GM12873 (cell line): ENCODE measurements around the gene HOXD11.

ENCODE experiments used
- TF ChIP-seq, protein P1 (sequence below): IDR thresholded peaks from 2 replicates; pipeline ENCODE4 v1.5.1; 2012; ENCODE audit warnings: low read depth, mild to moderate bottlenecking, moderate library complexity, low read length, control low read depth; ENCODE audit not compliant: insufficient read depth; ENCODE audit errors: missing control alignments

The HOXD11 gene

DNA sequence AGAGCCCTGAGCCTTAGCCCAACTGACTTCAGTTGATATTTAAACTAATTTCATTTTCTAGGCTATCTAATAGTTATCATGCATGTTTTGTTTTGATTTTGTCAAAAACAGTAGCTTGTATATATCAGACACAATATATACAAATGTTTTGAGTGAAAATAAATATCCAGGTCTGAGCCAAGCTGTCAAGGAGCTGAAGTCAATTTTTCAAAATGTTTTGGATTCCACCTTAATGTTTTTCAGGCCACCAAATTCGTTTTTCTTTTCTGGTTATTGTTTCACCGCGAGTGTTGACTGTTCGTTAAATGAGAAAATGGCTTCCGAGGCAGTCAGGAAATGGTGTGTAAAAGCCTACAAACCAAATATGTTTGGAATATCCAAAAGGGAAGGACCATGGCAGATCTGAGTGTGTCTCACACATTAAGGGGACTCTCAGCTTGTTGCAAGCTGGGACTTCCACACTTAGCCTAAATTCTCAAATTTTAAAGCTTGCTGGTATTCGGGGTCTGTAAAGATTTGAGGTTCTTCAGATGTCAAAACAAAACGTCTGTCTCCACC is 4.7 kb upstream of the HOXD11 start:
- TF ChIP-seq, protein P1, sequence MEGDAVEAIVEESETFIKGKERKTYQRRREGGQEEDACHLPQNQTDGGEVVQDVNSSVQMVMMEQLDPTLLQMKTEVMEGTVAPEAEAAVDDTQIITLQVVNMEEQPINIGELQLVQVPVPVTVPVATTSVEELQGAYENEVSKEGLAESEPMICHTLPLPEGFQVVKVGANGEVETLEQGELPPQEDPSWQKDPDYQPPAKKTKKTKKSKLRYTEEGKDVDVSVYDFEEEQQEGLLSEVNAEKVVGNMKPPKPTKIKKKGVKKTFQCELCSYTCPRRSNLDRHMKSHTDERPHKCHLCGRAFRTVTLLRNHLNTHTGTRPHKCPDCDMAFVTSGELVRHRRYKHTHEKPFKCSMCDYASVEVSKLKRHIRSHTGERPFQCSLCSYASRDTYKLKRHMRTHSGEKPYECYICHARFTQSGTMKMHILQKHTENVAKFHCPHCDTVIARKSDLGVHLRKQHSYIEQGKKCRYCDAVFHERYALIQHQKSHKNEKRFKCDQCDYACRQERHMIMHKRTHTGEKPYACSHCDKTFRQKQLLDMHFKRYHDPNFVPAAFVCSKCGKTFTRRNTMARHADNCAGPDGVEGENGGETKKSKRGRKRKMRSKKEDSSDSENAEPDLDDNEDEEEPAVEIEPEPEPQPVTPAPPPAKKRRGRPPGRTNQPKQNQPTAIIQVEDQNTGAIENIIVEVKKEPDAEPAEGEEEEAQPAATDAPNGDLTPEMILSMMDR, result no peak

DNA sequence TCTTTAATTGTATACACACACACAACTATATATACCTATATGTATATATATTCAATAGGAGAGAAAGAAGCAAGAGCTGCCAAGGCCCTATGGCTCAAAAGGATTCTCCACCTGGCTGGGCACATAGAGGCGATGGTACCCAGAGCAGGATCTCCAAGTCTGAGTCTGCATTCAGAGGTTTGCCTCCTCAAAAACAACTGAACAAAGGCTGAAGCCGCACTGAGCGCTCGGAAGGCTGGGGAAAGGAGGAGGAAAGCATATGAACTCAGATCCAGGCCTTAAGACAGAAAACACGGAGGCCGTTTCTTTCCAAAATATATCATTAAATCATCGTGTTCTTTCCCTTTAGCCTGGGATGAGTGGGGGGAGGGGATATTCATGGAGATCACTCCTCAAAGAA is 3.9 kb upstream of the HOXD11 start:
- TF ChIP-seq, protein P1, result no peak

DNA sequence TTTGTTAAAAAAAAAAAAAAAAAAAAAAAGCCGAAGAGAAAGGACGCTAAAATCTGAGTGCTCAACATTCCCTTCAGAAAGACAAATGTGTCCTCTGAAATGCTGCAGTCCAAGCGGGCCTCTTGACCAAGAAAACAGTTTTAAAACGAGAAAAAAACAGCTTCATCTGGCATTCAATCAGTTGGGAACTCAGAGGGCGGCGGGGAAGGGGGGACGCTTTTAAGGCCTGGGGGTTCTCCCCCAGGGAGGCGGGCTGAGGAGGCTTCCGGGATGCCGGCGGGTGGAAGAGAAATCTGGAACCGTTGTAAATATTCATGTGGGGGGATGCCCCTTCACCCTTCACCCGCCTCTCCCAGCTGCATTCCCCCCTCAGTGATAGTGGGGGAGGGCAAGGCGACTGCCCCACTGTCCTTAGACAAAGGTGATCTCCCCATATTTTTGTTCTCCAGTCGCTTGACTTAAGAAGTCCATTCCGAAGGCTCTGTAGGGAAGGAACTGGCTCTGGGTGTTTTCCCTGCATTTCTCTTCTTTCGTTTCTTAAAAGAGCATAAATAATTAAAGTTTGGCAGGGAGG is 3.3 kb upstream of the HOXD11 start:
- TF ChIP-seq, protein P1, result no peak

DNA sequence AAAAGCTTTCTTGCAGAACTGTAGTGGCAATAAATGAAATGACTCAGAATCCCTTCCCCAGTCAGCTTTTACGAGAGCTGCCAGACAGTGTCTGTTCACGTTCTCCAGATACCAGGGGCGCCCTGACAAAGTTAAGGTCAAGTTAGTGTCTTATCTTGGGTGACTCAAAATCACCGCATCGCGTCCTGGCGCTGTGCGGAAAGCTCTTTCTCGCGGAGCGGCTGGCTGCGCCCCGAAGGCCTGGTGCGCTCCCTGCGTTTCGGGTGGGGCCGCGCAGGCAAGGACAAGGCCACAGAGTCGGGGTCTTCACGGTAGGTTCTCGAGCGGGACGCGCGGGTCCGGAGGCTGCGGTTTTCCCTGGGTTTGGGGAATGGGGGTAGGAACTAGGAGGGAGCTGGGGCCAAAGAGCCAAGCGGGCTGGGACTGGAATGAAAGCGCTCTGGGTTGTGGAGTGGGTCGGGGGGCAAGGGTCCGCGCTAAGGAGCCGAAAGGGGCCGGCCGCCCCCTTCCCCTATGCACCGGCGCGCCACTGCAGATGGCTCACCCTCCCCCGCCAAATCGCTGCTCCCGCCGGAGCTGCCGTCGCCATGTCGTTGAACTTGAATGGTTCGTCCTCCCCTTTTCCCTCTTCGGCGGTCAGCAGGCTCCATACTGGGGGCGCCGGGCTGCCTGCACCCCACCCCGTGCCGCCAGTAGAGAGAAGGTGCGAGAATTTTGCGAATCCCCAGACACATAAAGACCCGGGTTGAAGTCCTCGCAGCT is 2.6 kb upstream of the HOXD11 start:
- TF ChIP-seq, protein P1, result no peak

DNA sequence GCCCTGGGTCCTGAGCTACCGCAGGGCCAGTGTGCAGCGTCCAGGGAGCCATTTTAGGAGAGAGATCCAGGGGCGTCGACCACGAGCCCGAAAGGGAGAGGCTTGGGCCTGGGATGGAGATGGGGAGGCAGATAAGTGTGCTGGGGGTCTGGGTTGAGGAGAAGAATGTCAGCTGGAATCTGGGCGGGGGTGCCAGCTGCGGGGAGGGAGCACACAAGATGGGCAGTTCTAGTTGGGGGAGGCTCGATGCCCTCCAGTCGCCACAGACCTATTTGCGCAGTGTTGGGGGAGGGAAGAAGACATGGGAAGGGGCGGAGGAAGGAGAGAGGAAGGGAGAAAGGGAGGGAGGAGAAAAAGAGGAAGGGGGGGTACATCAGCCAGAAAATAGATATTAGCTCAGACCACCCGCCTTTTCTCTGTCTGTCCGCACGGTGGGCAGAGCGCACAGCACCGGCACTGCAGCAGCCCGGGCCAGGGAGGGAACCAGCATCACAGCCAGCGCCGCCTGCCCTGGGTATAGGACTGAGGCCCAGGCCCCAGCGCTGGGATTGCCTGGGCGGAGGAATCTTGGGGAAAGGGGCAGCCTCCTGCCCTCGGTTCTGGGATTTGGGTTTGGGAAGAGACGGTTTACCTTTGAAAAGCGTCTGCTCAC is 1.9 kb upstream of the HOXD11 start:
- TF ChIP-seq, protein P1, result no peak

DNA sequence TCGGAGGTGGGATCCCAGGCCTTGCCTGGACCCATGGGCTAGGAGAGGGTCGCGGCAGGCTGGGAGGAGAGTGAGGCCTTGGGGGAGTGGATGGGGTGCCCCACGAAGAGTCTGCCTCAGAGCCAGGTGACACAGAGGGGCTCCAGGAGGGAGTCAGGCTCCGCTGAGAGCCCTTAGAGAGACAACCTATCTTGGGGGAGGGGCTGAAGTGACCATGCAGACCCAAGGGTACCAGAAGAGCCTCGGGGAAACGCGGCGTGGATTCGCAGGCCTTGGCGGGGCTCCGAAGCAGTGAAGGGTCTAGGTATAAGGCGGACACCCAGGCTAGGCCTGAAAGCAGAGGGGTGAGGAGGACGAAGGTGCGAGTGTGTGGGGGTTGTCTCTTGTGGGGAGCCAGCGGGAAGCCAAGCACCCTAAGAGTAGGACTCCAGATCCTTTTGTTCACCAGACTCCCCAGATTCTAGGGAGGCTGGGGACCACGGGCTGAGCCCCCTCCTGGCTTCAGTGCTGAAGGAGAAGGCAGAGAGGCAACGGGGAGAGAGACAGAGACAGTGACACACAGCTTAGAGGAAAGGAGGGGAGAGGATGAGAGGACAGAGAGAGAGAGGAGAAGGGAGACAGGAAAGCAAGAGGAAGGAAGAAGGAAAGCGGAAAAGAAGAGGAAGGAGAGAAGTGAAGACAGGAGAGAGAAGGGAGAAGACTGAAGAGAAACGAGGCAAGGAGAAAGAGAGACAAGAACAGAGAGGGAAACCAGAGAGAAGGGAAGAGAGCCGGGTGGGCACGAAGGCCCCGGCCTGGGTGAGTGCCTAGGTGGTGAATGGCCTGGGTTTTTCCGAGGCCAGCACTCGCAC is 1.1 kb upstream of the HOXD11 start:
- TF ChIP-seq, protein P1, result no peak
